ENCODE measurements around the gene ABLIM1.
A peak's percentile ranks its signal among the peaks of the same experiment; 100 is the strongest.

ABLIM1 gene

DNA sequence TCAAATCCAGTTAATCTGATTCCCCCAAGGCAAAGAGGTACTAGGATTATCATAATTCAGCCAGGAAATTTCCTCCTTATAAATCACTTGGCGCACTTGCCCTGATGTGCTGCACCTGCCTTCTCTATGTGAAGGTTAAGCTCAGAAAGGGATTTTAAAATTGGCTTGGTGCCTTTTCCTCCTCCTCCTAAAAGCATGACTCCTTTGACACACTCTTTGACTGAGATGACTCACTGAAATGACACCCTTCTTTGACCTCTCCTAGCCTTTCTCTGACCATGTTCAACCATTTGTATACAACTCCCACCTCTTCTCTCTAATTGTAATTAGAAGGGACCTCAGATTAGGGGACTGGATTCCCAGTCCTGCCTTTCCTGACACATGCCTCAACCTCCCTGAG is 46.5 kb downstream of the ABLIM1 start:
- peaks cover 5% of the 10 kb centered on the region for H3K27me3 Mint-ChIP-seq
- ATAC-seq (ENCODE audit: low read depth), result no peak
- peaks cover 5% of the 10 kb centered on the region for H3K4me1 Mint-ChIP-seq
- no peak overlapping the region for H3K4me3 Mint-ChIP-seq
- H3K9me3 Mint-ChIP-seq, result no peaks in the 10 kb centered on the region
- H3K36me3 Mint-ChIP-seq, result no peaks in the 10 kb centered on the region
- no peak overlapping the region for H3K27ac Mint-ChIP-seq
- no peak for DNase-seq (ENCODE audit: low spot score in 2 of 2)

DNA sequence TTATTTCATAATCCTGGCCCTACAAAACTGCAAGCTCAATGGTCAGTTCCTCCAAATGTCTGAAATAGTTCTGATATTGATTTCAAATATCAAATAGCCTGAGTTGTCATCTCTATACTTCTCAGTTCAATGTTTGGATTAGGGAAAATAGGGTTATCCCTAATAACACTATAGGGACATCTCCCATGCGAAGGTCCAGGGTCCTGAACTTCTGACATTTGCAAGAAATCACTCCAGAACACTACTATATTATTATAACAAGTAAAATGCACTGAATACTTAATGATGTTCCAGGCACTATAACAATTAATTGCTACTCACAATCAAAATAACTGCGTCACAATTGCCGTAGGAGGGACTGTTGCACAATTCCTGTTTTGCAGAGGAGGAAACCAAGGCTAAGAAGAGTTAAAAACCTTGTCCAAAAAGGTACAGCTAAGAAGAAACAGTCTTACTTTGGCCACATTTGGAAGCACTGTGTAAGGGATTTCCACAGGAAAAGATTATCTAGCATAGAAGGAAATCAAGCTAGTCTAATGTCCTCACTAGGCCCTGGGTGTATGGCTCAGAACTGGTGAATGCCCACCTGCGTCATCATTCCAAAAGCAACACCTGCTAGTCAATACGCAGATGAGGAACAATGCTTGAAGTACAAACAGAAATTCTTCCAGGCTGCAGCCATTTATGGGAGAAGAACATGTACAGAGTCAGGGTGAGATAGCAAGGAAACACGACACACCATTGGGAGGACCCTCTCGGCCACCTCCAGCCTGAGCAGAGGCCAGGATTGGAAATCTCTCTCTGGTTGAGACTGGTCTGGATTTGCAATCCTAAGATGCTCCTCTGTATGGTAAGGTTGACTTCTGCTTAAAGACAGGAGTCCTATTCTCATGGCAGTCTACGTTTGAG is 48.3 kb downstream of the ABLIM1 start:
- Mint-ChIP-seq H3K4me3 (no peak overlapping the region), H3K27me3 (peaks cover 5% of the 10 kb centered on the region), H3K27ac (peak overlapping the region; percentile 14), H3K4me1 (no peaks in the 10 kb centered on the region), H3K36me3 (no peaks in the 10 kb centered on the region), H3K9me3 (no peaks in the 10 kb centered on the region)
- DNase-seq (ENCODE audit: low spot score in 2 of 2) (no peak), ATAC-seq (ENCODE audit: low read depth) (no peak)

GRCh38 chr10:114607358-114607998 is 50.6 kb downstream of the ABLIM1 start:
- H3K4me1 Mint-ChIP-seq, result no peaks in the 10 kb centered on the region
- no peak for ATAC-seq (ENCODE audit: low read depth)
- no peaks in the 10 kb centered on the region for H3K36me3 Mint-ChIP-seq
- H3K27me3 Mint-ChIP-seq, result peaks cover 5% of the 10 kb centered on the region
- H3K9me3 Mint-ChIP-seq, result no peaks in the 10 kb centered on the region
- no peak overlapping the region for H3K4me3 Mint-ChIP-seq
- DNase-seq (ENCODE audit: low spot score in 2 of 2), result no peak
- no peak overlapping the region for H3K27ac Mint-ChIP-seq

- no peak overlapping the region for H3K27ac Mint-ChIP-seq
- H3K36me3 Mint-ChIP-seq, result no peaks in the 10 kb centered on the region
- no peaks in the 10 kb centered on the region for H3K9me3 Mint-ChIP-seq
- H3K4me1 Mint-ChIP-seq, result peaks cover 3% of the 10 kb centered on the region
- H3K4me3 Mint-ChIP-seq, result no peak overlapping the region
- peaks cover 4% of the 10 kb centered on the region for H3K27me3 Mint-ChIP-seq
- ATAC-seq (ENCODE audit: low read depth) (no peak), DNase-seq (ENCODE audit: low spot score in 2 of 2) (no peak)
These were observed 52.8 kb downstream of the ABLIM1 start for GRCh38 chr10:114605155-114605797.

DNA sequence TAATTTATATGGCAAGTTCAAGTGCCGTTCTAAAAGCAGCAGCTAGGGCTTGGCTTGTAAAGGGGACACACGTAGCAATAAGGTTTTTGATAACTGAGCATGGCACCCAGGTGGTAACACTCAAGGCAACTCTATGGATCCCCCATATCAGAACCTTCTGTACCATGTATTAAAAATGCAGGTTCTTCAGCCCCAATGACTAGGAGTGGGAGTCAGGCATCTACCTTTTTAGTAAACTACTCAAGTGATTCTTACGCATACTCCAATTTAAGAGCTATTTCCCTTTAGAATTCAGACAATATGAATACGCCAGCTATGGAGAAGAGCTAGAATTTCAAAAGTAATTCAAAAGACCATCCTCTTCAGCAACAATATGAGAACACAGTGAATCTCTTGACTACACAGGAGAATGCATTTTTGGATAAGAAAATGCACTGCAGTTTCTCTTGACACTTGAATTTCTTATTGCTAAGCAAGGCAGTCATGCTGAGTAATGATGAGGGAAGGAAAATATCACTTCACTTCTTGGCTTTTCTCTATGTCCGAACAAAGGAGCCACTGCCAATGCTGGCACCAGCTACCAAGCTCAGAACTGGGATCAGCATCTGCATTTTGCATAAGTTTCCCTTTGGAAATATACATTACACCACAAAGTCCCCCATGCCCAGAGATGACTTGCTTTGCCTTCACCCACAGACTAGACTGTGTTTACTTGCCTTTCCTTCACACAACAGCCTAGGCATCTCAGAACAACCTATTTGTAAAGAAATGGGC is 53.5 kb downstream of the ABLIM1 start:
- no peaks in the 10 kb centered on the region for H3K36me3 Mint-ChIP-seq
- no peak overlapping the region for H3K4me3 Mint-ChIP-seq
- no peak overlapping the region for H3K27ac Mint-ChIP-seq
- ATAC-seq (ENCODE audit: low read depth), result no peak
- DNase-seq (ENCODE audit: low spot score in 2 of 2), result no peak
- H3K4me1 Mint-ChIP-seq, result peaks cover 3% of the 10 kb centered on the region
- H3K27me3 Mint-ChIP-seq, result peaks cover 4% of the 10 kb centered on the region
- no peaks in the 10 kb centered on the region for H3K9me3 Mint-ChIP-seq

DNA sequence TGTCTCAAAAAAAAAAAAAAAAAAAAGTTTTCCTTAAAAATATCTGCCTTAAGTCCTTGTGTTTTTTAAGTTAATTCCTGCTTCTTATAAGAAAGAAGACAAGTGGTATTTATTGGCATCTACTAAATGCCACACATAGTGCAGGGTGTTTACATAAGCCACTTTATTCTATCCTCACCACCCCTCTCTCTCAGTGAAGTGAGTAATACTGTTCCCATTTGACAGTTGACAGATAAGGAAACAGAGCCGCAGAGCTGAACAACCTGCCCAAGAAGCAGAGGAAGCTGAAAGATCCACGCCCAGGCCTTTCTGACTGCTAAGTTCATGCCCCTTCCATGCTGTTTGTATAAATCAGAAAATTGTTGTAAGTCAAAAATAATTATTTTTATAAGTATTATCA is 54.1 kb downstream of the ABLIM1 start:
- H3K4me3 Mint-ChIP-seq, result no peak overlapping the region
- ATAC-seq (ENCODE audit: low read depth) (no peak), DNase-seq (ENCODE audit: low spot score in 2 of 2) (no peak)
- H3K4me1 Mint-ChIP-seq, result peaks cover 3% of the 10 kb centered on the region
- no peaks in the 10 kb centered on the region for H3K9me3 Mint-ChIP-seq
- H3K36me3 Mint-ChIP-seq, result no peaks in the 10 kb centered on the region
- H3K27me3 Mint-ChIP-seq, result peaks cover 4% of the 10 kb centered on the region
- no peak overlapping the region for H3K27ac Mint-ChIP-seq

- Mint-ChIP-seq H3K4me1 (peaks cover 3% of the 10 kb centered on the region), H3K27ac (no peak overlapping the region)
- no peak for ATAC-seq (ENCODE audit: low read depth)
These were observed 54.8 kb downstream of the ABLIM1 start for GRCh38 chr10:114603303-114603702.

GRCh38 chr10:114600057-114600456 is 58.0 kb downstream of the ABLIM1 start:
- no peak overlapping the region for H3K27ac Mint-ChIP-seq
- ATAC-seq (ENCODE audit: low read depth) (no peak), DNase-seq (ENCODE audit: low spot score in 2 of 2) (no peak)
- peaks cover 13% of the 10 kb centered on the region for H3K27me3 Mint-ChIP-seq
- no peak overlapping the region for H3K4me3 Mint-ChIP-seq
- H3K36me3 Mint-ChIP-seq, result no peaks in the 10 kb centered on the region
- peaks cover 3% of the 10 kb centered on the region for H3K4me1 Mint-ChIP-seq
- H3K9me3 Mint-ChIP-seq, result no peaks in the 10 kb centered on the region

More at GRCh38 chr10:114603303-114603702, 54.8 kb downstream of the ABLIM1 start:
- Mint-ChIP-seq H3K36me3 (no peaks in the 10 kb centered on the region), H3K27me3 (peaks cover 4% of the 10 kb centered on the region), H3K4me3 (no peak overlapping the region), H3K9me3 (no peaks in the 10 kb centered on the region)
- DNase-seq (ENCODE audit: low spot score in 2 of 2), result no peak

GRCh38 chr10:114596793-114597192 is 61.3 kb downstream of the ABLIM1 start:
- Mint-ChIP-seq H3K36me3 (no peaks in the 10 kb centered on the region), H3K4me1 (peaks cover 3% of the 10 kb centered on the region), H3K27me3 (peaks cover 19% of the 10 kb centered on the region), H3K27ac (no peak overlapping the region), H3K4me3 (no peak overlapping the region), H3K9me3 (peaks cover 6% of the 10 kb centered on the region)
- DNase-seq (ENCODE audit: low spot score in 2 of 2), result no peak
- no peak for ATAC-seq (ENCODE audit: low read depth)

DNA sequence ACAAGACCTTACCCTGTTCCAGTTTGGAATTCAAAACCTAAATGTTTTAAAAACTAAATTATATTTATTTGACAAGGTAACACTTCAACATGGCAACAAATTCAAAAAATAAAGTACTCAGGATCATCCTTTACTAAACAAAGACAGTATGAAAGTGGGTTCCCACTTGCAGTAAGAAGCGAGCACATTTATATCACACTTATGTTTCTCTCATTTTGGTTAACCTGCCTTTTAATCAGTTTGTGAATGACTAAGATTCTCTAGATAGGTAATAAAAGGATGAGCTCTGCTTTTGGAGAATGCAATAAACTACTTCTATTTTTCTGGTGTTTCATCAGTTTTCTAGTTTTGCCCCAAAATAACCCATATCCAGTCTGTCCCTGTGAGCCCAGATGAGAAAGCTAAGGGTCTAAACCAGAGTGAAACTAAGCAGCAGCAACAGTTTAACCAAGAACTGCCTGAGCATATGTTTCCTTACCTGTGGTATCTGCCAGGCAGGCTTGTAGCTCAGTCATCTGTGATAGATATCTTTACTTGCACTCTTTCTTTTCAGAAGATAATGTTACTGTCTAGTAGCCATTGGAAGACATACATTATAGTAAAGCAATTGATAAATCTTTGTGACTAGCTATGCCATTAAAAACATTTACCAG is 64.1 kb downstream of the ABLIM1 start:
- no peak overlapping the region for H3K4me3 Mint-ChIP-seq
- H3K4me1 Mint-ChIP-seq, result no peaks in the 10 kb centered on the region
- H3K27me3 Mint-ChIP-seq, result peaks cover 20% of the 10 kb centered on the region
- DNase-seq (ENCODE audit: low spot score in 2 of 2) (no peak), ATAC-seq (ENCODE audit: low read depth) (no peak)
- peaks cover 6% of the 10 kb centered on the region for H3K9me3 Mint-ChIP-seq
- H3K27ac Mint-ChIP-seq, result no peak overlapping the region
- no peaks in the 10 kb centered on the region for H3K36me3 Mint-ChIP-seq

GRCh38 chr10:114593240-114593792 is 64.8 kb downstream of the ABLIM1 start:
- Mint-ChIP-seq H3K27me3 (peaks cover 20% of the 10 kb centered on the region), H3K36me3 (no peaks in the 10 kb centered on the region), H3K4me3 (no peak overlapping the region)

GRCh38 chr10:114590993-114591392 is 67.1 kb downstream of the ABLIM1 start:
- peaks cover 11% of the 10 kb centered on the region for H3K27me3 Mint-ChIP-seq
- H3K4me3 Mint-ChIP-seq, result no peak overlapping the region
- H3K27ac Mint-ChIP-seq, result no peak overlapping the region
- no peak for DNase-seq (ENCODE audit: low spot score in 2 of 2)
- H3K9me3 Mint-ChIP-seq, result peaks cover 6% of the 10 kb centered on the region
- no peaks in the 10 kb centered on the region for H3K4me1 Mint-ChIP-seq
- no peaks in the 10 kb centered on the region for H3K36me3 Mint-ChIP-seq
- ATAC-seq (ENCODE audit: low read depth), result no peak

More at GRCh38 chr10:114593240-114593792, 64.8 kb downstream of the ABLIM1 start:
- Mint-ChIP-seq H3K27ac (no peak overlapping the region), H3K9me3 (peaks cover 6% of the 10 kb centered on the region), H3K4me1 (no peaks in the 10 kb centered on the region)
- DNase-seq (ENCODE audit: low spot score in 2 of 2) (no peak), ATAC-seq (ENCODE audit: low read depth) (no peak)

DNA sequence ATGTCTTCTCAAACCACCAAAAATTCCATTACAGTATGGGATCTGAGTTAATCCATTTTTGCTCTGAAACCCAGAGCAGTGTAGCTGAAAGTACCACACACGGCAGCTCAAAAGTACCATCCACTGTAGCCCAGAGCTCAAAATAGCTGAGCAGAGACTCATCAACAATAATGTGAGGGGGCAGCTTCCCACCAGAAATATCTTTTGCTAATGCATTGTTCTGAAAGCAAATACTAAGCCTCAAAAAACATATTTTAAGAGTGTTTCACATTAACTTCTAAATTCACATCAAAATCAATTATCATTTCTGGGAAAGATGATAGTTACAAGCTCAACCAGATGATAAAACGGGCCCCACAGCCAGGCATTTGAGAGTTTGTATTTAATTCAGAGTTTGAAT is 73.7 kb downstream of the ABLIM1 start:
- no peak for ATAC-seq (ENCODE audit: low read depth)
- no peak for DNase-seq (ENCODE audit: low spot score in 2 of 2)
- no peak overlapping the region for H3K4me3 Mint-ChIP-seq
- H3K9me3 Mint-ChIP-seq, result no peaks in the 10 kb centered on the region
- H3K36me3 Mint-ChIP-seq, result no peaks in the 10 kb centered on the region
- no peak overlapping the region for H3K27ac Mint-ChIP-seq
- peaks cover 3% of the 10 kb centered on the region for H3K27me3 Mint-ChIP-seq
- H3K4me1 Mint-ChIP-seq, result no peaks in the 10 kb centered on the region
